22Rv1 (cell line): ENCODE measurements around the gene TUBA3D.
"Not testable (repeated sequence)": the region's sequence is repeated elsewhere in the genome, so short reads cannot be mapped to it uniquely, and the experiment has no call there.

Source experiments
- CTCF ChIP-seq: fragments of 450-650 bp; IDR thresholded peaks from 2 replicates; pipeline ENCODE4 v1.5.1; 2017; ENCODE audit warnings: mild to moderate bottlenecking
- ZFX ChIP-seq: fragments of 450-650 bp; IDR thresholded peaks from 2 replicates; pipeline ENCODE4 v1.6.1; 2017; ENCODE audit warnings: antibody characterized with exemption, borderline replicate concordance

- not testable (repeated sequence) for TF ChIP-seq CTCF, ZFX
These were observed 21.0 kb upstream of the TUBA3D start for GRCh38 chr2:131454914-131455313.
